Measurements from ENCODE around the gene YJEFN3.

Gene YJEFN3, protein sequence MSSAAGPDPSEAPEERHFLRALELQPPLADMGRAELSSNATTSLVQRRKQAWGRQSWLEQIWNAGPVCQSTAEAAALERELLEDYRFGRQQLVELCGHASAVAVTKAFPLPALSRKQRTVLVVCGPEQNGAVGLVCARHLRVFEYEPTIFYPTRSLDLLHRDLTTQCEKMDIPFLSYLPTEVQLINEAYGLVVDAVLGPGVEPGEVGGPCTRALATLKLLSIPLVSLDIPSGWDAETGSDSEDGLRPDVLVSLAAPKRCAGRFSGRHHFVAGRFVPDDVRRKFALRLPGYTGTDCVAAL

GRCh38 chr19:19528721-19529490, at the start of gene YJEFN3:
YJEFN3 (plus strand) TSS chr19:19528911; CDS start chr19:19528933, 22 bp downstream.
- DNase-seq, result peak; percentile 30

GRCh38 chr19:19480688-19481087, 48.0 kb upstream of the YJEFN3 start:
- DNase-seq, result no peak

DNA sequence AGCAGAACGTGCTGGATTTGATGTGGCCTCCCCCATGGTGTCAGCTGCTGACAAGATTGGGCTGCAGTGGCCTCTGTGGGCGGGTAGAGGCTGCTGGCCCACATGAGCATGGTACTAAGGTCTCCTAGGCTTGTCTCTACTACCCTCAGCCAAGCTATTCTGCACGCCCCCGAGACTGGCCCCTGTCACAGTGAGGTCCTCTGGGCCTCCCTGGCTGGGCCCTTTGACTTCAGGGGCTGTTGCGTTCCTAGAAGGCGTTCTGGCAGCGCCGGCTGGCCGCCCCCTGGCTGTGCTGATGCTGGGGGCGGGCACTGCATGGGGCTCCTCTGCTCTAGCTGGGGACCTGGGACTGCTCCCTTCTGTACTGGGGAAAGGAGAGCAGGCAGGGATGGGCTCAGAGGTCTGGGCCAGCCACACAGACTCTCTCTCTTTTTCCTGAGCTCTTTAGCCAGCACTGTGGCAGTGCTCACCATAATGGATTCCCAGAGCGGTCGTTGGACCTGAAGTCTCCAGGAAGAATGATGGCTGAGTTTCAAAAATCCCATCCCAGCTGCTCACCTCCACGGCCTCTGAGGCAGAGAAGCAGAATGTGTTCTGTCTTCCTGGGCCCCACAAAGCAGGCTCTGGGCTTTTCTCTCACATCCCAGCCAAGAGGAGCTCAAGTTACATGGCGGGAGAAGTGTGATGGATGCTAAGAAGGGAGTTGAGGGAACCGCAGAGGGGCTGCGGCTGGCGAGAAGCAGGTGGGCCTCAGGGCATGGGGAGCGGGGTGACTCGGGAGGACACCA, 45.7 kb upstream of the YJEFN3 start:
- DNase-seq, result no peak

DNA sequence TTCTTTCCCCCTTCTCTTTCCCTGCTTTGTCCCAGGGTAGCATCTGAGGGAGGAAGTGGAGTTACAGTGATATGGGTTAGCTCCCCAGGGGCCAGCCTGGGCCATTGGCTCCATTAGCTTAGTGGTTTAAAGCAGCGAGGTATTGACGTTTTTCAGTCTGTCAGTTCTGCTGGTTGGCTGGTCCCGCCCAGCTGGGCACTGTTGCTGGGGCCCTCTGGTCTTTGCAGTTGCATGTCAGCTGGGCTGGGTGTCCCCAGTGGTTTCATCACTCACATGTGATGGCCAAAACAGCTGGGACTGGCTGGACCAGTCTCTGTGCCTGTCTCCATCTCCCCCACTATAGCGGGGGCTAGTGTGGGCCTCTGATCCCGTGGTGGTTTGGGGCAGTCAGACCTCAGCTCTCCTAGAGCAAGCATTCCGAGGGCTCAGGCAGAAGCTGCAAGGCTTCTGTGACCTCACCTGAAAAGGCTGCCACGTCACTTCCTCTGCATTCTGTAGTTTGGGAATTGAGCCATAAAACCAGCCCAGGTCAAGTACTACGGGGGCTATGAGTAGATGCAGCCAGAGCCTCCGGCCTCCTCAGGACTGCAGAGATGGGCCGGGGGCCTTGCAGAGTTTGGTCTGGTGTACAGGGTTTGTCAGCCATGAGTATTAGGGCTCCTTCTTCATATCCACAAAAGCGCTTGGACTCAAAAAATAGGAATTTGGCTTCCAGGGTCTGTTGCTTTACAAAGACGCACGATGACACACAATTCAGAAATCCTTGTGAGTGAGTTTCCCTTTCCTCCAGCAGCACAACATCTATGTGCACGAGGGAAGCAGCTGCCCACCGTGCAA, 43.3 kb upstream of the YJEFN3 start:
- no peak for DNase-seq

DNA sequence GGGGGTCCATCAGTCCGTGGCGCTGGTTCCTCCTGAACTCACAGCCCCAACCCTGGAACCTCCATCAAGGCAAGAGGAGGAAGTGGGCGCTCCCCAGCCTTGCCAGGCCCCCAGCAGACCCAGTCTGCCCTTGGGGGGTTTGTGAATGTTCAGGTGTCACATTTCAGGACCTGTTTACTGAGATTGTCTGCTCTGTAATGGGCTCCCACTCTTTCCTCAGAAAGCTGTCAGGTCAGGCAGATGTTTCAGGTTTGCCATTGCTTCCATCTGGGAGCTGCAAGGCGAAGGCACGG, 42.8 kb upstream of the YJEFN3 start:
- no peak for DNase-seq

GRCh38 chr19:19486343-19487076, 42.2 kb upstream of the YJEFN3 start:
- no peak for DNase-seq

GRCh38 chr19:19487077-19487949, 41.4 kb upstream of the YJEFN3 start:
- DNase-seq, result no peak

- DNase-seq, result no peak
Observed at GRCh38 chr19:19487950-19488874, 40.5 kb upstream of the YJEFN3 start.

DNA sequence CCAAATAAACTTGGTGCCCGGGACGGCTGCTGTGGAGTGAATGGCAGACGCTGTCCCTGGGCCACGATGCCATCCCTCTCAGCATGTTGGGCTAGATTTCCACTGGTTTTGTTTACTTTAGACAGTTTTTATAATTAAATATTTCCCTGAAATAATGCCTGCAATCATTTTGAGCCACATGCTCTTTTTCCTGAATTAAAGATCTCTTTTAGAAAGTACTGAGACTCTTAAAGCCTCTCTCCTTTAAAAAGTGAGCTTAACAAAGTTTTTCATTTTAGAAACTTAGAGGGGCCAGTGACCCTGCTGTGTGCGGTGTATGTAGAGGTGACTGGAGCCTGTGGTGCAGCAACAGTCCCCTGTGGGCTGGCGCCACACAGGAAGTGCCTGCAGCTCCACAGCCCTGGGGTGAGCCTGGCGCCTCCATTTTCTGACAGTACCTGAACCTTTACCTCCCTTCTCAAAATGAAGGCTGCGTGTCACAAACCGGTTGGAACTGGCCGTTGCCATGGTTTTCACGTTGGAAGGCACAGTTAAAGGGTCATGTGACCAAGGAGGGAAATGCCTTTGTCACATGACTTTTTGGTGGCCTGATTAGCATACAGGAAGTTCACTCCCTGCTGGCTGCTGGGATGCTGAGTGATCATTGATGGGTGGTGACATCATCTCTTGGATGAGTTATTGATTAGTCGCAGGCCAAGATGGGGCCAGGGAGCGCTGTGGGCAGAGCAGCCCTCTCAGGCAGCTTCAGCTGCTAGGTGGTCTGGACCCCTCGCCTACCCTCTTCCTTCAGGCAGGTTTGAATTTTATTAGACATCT, 39.6 kb upstream of the YJEFN3 start:
- DNase-seq, result no peak

DNA sequence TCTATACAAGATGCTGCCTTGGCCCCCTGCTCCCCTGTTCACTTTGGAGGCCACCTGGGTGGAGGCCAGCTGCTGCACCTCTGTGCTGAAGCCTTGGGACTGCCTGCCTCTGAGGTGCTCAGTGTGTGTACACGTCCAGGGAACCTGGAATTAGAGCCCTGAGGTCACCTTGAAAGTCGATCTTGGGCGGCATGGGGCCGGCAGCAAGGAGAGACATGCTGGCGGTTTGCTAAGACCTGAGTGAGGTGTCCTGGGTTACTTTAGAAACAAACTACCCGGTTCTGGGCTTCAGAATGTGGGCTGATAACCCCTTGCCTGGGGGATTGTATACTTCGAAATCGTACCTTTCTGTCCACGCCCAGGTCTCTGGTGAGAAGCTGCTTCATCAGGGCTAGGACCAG, 38.9 kb upstream of the YJEFN3 start:
- DNase-seq, result no peak

- DNase-seq, result peak; percentile 38
Observed at GRCh38 chr19:19490214-19490968, 38.3 kb upstream of the YJEFN3 start.

- no peak for DNase-seq
Observed at GRCh38 chr19:19491321-19492025, 37.2 kb upstream of the YJEFN3 start.

DNA sequence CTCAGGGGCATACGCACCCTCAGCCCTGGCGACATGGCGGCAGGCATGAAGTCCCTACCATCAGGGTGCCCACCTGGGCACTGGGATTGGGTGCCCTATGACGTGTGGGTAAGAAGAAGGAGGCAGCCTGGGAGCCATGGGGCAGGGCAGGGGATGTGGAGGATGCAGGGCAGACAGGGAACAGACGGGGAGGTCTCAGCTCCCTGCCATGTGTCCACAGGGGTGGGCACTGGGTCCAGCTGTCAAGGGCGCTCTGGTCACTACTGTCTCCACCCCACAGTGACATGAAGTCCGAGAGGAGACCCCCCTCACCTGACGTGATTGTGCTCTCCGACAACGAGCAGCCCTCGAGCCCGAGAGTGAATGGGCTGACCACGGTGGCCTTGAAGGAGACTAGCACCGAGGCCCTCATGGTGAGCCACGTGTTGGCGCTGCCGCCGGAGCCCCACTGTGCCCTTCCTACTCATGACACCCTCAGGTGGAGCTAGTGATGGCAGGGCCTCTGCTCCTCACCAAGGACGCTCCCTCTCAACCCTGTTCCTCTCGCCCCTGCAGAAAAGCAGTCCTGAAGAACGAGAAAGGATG, 36.6 kb upstream of the YJEFN3 start:
- DNase-seq, result no peak

- DNase-seq, result no peak
Observed at GRCh38 chr19:19493841-19494546, 34.7 kb upstream of the YJEFN3 start.

DNA sequence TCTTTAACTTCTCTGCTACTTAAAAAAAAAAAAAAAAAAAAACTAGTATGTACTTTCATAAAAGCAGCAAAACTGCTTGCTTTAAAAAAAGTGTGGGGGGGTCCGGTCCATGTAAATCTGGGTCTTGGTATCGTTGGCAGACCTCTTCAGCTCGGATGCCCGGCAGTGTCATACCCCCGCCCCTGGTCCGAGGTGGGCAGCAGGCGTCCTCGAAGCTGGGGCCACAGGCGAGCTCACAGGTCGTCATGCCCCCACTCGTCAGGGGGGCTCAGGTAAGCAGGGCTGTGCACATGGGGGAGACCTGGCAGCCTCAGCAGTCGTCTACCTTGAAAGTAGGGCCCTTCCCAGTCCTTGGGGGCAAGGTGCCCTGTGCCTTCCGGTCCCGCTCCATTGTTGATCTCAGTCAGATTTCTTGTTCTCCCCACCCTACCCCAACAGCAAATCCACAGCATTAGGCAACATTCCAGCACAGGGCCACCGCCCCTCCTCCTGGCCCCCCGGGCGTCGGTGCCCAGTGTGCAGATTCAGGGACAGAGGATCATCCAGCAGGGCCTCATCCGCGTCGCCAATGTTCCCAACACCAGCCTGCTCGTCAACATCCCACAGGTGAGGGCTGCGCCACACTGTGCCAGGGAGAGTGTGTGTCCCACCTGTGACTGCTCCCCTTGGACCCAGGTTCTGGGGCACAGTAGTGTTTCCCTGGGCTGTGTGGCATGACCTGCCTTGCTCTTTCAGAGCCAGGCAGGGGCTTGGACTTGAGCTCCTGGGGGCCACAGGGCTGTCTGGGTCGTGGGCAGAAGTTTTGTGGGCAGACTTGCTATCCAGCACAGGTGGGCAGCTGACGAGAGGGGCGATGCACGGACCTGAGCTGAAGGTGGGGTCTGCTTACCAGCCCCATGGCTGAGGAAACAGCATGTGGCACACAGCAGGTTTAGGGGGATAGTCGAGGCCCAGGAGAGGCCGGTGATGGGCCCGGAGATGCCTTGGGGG, 32.8 kb upstream of the YJEFN3 start:
- no peak for DNase-seq

Data from NCI-H748 treated with DMSO at 0.1 percent for 48 hours (cell line).